ENCODE measurements around the gene ATXN10.

The ATXN10 gene

DNA sequence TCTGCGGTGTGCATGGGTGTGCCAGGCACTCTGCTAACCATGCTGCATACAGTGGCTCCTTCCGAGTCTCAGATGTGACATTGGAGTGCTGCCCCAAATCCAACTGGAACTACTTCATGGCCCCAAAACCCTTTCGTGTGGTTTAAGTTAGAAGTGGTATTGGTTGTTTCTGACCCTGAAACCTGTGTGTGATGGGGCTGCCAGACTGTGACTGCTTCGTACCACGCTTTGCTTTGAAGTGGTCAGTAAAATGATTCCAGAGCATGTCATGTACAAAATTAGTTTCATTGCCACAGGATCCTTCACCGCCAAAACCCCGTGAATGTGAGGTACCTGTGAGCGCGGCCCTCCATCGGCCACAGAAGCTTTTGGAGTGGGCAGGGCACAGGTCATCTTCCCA is 163.2 kb downstream of the ATXN10 start:
- H3K9me3 ChIP-seq (ENCODE audit: insufficient read depth, low read length, severe bottlenecking) = no peaks in the 10 kb centered on the region
- no peak overlapping the region for H3K27ac ChIP-seq (ENCODE audit: low read length)
- H3K9ac ChIP-seq (ENCODE audit: low read depth, low read length) = no peak overlapping the region
- TF ChIP-seq EZH2 (IDR thresholded peaks at IDR 0.05; ENCODE audit: borderline replicate concordance, low read depth, low read length, severe bottlenecking) = no peak
- TF ChIP-seq, protein P1, sequence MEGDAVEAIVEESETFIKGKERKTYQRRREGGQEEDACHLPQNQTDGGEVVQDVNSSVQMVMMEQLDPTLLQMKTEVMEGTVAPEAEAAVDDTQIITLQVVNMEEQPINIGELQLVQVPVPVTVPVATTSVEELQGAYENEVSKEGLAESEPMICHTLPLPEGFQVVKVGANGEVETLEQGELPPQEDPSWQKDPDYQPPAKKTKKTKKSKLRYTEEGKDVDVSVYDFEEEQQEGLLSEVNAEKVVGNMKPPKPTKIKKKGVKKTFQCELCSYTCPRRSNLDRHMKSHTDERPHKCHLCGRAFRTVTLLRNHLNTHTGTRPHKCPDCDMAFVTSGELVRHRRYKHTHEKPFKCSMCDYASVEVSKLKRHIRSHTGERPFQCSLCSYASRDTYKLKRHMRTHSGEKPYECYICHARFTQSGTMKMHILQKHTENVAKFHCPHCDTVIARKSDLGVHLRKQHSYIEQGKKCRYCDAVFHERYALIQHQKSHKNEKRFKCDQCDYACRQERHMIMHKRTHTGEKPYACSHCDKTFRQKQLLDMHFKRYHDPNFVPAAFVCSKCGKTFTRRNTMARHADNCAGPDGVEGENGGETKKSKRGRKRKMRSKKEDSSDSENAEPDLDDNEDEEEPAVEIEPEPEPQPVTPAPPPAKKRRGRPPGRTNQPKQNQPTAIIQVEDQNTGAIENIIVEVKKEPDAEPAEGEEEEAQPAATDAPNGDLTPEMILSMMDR (IDR thresholded peaks at IDR 0.05; ENCODE audit: borderline replicate concordance, extremely low read depth, low read length, poor library complexity, severe bottlenecking) = no peak
- no peak overlapping the region for H3K4me3 ChIP-seq (ENCODE audit: low read depth in 1 of 2, low read length in 2 of 2)
- H4K20me1 ChIP-seq (ENCODE audit: insufficient read depth, low read length) = 0 out of 2 replicates have a peak, but pooled peaks cover 22% of the 10 kb centered on the region
- no peak overlapping the region for H3K4me2 ChIP-seq (ENCODE audit: insufficient read depth, low read length)
- DNase-seq (peak; percentile 27), ATAC-seq (ENCODE audit: insufficient read depth, low read depth) (peak; percentile 65)
- no peak overlapping the region for H2AFZ ChIP-seq (ENCODE audit: low read depth, low read length)
- H3K4me1 ChIP-seq (ENCODE audit: insufficient read depth, low read length) = no peaks in the 10 kb centered on the region
- no peaks in the 10 kb centered on the region for H3K27me3 ChIP-seq (ENCODE audit: insufficient read depth, low read length, poor library complexity)
- H3K36me3 ChIP-seq (ENCODE audit: insufficient read depth, low read length) = peaks cover 17% of the 10 kb centered on the region; the same call in 1 of the 2 replicates
- H3K79me2 ChIP-seq (ENCODE audit: insufficient read depth, low read length) = no peaks in the 10 kb centered on the region

DNA sequence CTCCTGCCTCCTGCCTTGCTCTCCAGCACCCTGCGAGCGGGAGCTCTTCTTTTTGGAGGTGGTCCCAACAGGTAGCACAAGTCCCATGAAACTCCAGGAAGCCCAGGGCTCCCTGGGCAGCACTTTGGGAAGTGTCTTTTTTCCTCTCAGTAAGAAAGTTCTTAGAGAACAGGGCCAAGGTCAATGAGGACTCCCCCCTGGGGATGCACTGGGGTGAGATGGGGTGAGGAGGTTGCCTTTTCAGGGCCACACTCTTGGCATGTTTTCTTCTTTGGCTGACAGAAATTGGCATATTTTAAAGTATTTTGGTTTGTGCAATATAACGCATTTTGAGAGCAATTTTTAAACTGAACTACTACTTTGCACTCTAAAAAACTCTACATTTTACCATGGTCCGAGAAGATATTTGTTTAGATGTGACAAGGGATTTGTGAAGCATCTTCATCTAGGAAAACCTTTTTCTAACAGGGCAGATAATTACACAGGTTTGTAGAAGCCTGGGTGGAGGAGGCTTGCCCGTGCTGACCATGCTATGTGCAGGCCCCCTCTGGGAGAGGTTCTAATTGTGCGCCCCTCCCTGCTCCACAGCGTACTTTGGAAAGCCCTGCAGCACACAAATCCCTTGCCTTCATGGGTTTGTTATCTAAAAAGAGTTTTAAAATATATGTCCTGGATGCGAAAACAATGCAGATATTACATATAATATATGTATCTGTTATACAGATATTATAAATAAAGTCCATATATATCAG is 165.0 kb downstream of the ATXN10 start:
- H3K27me3 ChIP-seq (ENCODE audit: insufficient read depth, low read length, poor library complexity) = no peaks in the 10 kb centered on the region
- H3K4me3 ChIP-seq (ENCODE audit: low read depth in 1 of 2, low read length in 2 of 2) = no peak overlapping the region
- no peak overlapping the region for H3K4me2 ChIP-seq (ENCODE audit: insufficient read depth, low read length)
- no peak overlapping the region for H3K9ac ChIP-seq (ENCODE audit: low read depth, low read length)
- DNase-seq (no peak), ATAC-seq (ENCODE audit: insufficient read depth, low read depth) (no peak)
- TF ChIP-seq, protein P1 (IDR thresholded peaks at IDR 0.05; ENCODE audit: borderline replicate concordance, extremely low read depth, low read length, poor library complexity, severe bottlenecking) = no peak
- TF ChIP-seq EZH2 (IDR thresholded peaks at IDR 0.05; ENCODE audit: borderline replicate concordance, low read depth, low read length, severe bottlenecking) = no peak
- H3K36me3 ChIP-seq (ENCODE audit: insufficient read depth, low read length) = peaks cover 26% of the 10 kb centered on the region; the same call in 1 of the 2 replicates
- no peak overlapping the region for H2AFZ ChIP-seq (ENCODE audit: low read depth, low read length)
- H3K79me2 ChIP-seq (ENCODE audit: insufficient read depth, low read length) = no peaks in the 10 kb centered on the region
- H3K27ac ChIP-seq (ENCODE audit: low read length) = no peak overlapping the region
- no peaks in the 10 kb centered on the region for H3K4me1 ChIP-seq (ENCODE audit: insufficient read depth, low read length)
- no peaks in the 10 kb centered on the region for H3K9me3 ChIP-seq (ENCODE audit: insufficient read depth, low read length, severe bottlenecking)
- H4K20me1 ChIP-seq (ENCODE audit: insufficient read depth, low read length) = 0 out of 2 replicates have a peak, but pooled peaks cover 23% of the 10 kb centered on the region

- ATAC-seq (ENCODE audit: insufficient read depth, low read depth) (no peak), DNase-seq (no peak)
- Histone ChIP-seq H3K4me2 (ENCODE audit: insufficient read depth, low read length) (no peak overlapping the region), H3K79me2 (ENCODE audit: insufficient read depth, low read length) (no peaks in the 10 kb centered on the region), H3K4me3 (ENCODE audit: low read depth in 1 of 2, low read length in 2 of 2) (no peak overlapping the region), H3K27ac (ENCODE audit: low read length) (no peak overlapping the region), H3K27me3 (ENCODE audit: insufficient read depth, low read length, poor library complexity) (no peaks in the 10 kb centered on the region), H4K20me1 (ENCODE audit: insufficient read depth, low read length) (peaks cover 23% of the 10 kb centered on the region; the same call in 1 of the 2 replicates), H3K4me1 (ENCODE audit: insufficient read depth, low read length) (no peaks in the 10 kb centered on the region), H3K36me3 (ENCODE audit: insufficient read depth, low read length) (peaks cover 34% of the 10 kb centered on the region; the same call in 1 of the 2 replicates), H3K9ac (ENCODE audit: low read depth, low read length) (no peak overlapping the region), H3K9me3 (ENCODE audit: insufficient read depth, low read length, severe bottlenecking) (no peaks in the 10 kb centered on the region), H2AFZ (ENCODE audit: low read depth, low read length) (no peak overlapping the region)
- TF ChIP-seq, protein P1 (IDR thresholded peaks at IDR 0.05; ENCODE audit: borderline replicate concordance, extremely low read depth, low read length, poor library complexity, severe bottlenecking) = no peak
- no peak for TF ChIP-seq EZH2 (IDR thresholded peaks at IDR 0.05; ENCODE audit: borderline replicate concordance, low read depth, low read length, severe bottlenecking)
Observed at GRCh38 chr22:45837508-45837907, 165.9 kb downstream of the ATXN10 start.
